NCI-H510A (cell line): ENCODE results near the gene RAB6D.
A peak's percentile ranks its signal among the peaks of the same experiment; 100 is the strongest.
"Not testable (repeated sequence)": the region's sequence is repeated elsewhere in the genome, so short reads cannot be mapped to it uniquely, and the experiment has no call there.

Experiments
- DNase-seq: peaks from one replicate; lab custom pipeline; 2025; lab: John Stamatoyannopoulos, UW

RAB6D gene

GRCh38 chr2:131363703-131364186 lies at the start of gene RAB6D:
Gene RAB6D, minus strand, starts transcription at chr2:131364168. Its CDS starts 448 bp downstream, at chr2:131363720.
- DNase-seq: peak; percentile 3

GRCh38 chr2:131413148-131413747 lies 49.3 kb upstream of the RAB6D start:
- DNase-seq: no peak

- no peak for DNase-seq
Observed at GRCh38 chr2:131410173-131410572, 46.2 kb upstream of the RAB6D start.

- DNase-seq: no peak
Observed at GRCh38 chr2:131408778-131409177, 44.8 kb upstream of the RAB6D start.

- no peak for DNase-seq
Observed at GRCh38 chr2:131408207-131408606, 44.2 kb upstream of the RAB6D start.

- no peak for DNase-seq
Observed at GRCh38 chr2:131404753-131405152, 40.8 kb upstream of the RAB6D start.

GRCh38 chr2:131402320-131403039 lies 38.5 kb upstream of the RAB6D start:
- DNase-seq: no peak

- DNase-seq: no peak
Observed at GRCh38 chr2:131400849-131401248, 36.9 kb upstream of the RAB6D start.

GRCh38 chr2:131400441-131400840 lies 36.5 kb upstream of the RAB6D start:
- not testable (repeated sequence) for DNase-seq

- not testable (repeated sequence) for DNase-seq
Observed at GRCh38 chr2:131396209-131396608, 32.2 kb upstream of the RAB6D start.

GRCh38 chr2:131395024-131395645 lies 31.2 kb upstream of the RAB6D start:
- DNase-seq: not testable (repeated sequence)

- DNase-seq: no peak
Observed at GRCh38 chr2:131394147-131394931, 30.4 kb upstream of the RAB6D start.

- DNase-seq: not testable (repeated sequence)
Observed at GRCh38 chr2:131391953-131392352, 28.0 kb upstream of the RAB6D start.

- DNase-seq: not testable (repeated sequence)
Observed at GRCh38 chr2:131391471-131391870, 27.5 kb upstream of the RAB6D start.

GRCh38 chr2:131390495-131391130 lies 26.6 kb upstream of the RAB6D start:
- DNase-seq: not testable (repeated sequence)

- DNase-seq: no peak
Observed at GRCh38 chr2:131389657-131390056, 25.7 kb upstream of the RAB6D start.

GRCh38 chr2:131388834-131389233 lies 24.9 kb upstream of the RAB6D start:
- DNase-seq: not testable (repeated sequence)

- not testable (repeated sequence) for DNase-seq
Observed at GRCh38 chr2:131373111-131373510, 9.1 kb upstream of the RAB6D start.

- DNase-seq: no peak
Observed at GRCh38 chr2:131369954-131370353, 6.0 kb upstream of the RAB6D start.

GRCh38 chr2:131368493-131369066 lies 4.6 kb upstream of the RAB6D start:
- not testable (repeated sequence) for DNase-seq

GRCh38 chr2:131367352-131367751 lies 3.4 kb upstream of the RAB6D start:
- no peak for DNase-seq
